Body of pancreas (tissue), 4 donors: ENCODE data around the gene EGLN3. TPM values are rescaled to one million over a fixed set of nuclear protein-coding genes. Genes with fewer than 3 reads are reported as not detected.

Experiments
- ATAC-seq: fragments of 150-250 bp; one replicate; pipeline ENCODE4 v1.9.1; 2016
- DNase-seq, 4 donors: peaks; one replicate each; pipeline ENCODE4 v3.0.0-alpha.2; 2019
- H3K27ac ChIP-seq, 4 donors: fragments of 200-600 bp; sonication (generic); 1 replicate in 3 of 4; 2 replicates in 1 of 4; pipeline versions ENCODE4 v1.5.1 to v1.6.1; 2016 to 2019; ENCODE audit warnings: mild to moderate bottlenecking in 1 of 4, mixed read lengths in 1 of 4, moderate library complexity in 1 of 4
- H3K27me3 ChIP-seq, 2 donors: fragments of 200-600 bp; sonication (generic); one replicate each; pipeline ENCODE4 v1.6.0; 2016; ENCODE audit warnings: mild to moderate bottlenecking in 1 of 2
- H3K36me3 ChIP-seq, 2 donors: fragments of 200-600 bp; sonication (generic); replicated peaks in 1 of 2; 2 replicates each; pipeline ENCODE4 v1.5.1; 2016; ENCODE audit warnings: low read depth in 2 of 2; ENCODE audit not compliant: insufficient read depth in 1 of 2
- H3K4me1 ChIP-seq: fragments of 200-600 bp; sonication (generic); one replicate; pipeline ENCODE4 v1.6.0; 2016
- H3K4me3 ChIP-seq, 2 donors: fragments of 200-600 bp; sonication (generic); 1 replicate in 1 of 2; 2 replicates in 1 of 2; pipeline ENCODE4 v1.5.1; 2016 to 2019
- H3K9me3 ChIP-seq, 3 donors: fragments of 200-600 bp; sonication (generic); 1 replicate in 2 of 3; 2 replicates in 1 of 3; pipeline ENCODE4 v1.5.1; 2016
- CTCF ChIP-seq, 7 experiments: fragments of 450-650 bp in 4 of 7; fragments of 200-600 bp in 3 of 7; sonication (generic) in 3 of 7; IDR thresholded peaks; one replicate each; pipeline ENCODE4 v1.5.1; 2016 to 2019; ENCODE audit warnings: antibody characterized with exemption in 7 of 7
- POLR2A ChIP-seq, 3 donors: fragments of 450-650 bp; IDR thresholded peaks; one replicate each; pipeline ENCODE4 v1.6.1; 2016; ENCODE audit warnings: antibody characterized with exemption in 3 of 3, mild to moderate bottlenecking in 2 of 3
- WGBS, 2 donors: methylation state at CpG; one replicate each; pipeline ENCODE4 v1.1.5; 2017; 5-methylcytosine and 5-hydroxymethylcytosine counted together
- intact Hi-C: fragments of 100-400 bp; cut with DNase I; formaldehyde crosslinking; loops from one replicate; pipeline ENCODE4 v1.15.1; 2023
- total RNA-seq, 2 donors: library from RNA; depleted of rRNA; stranded (reverse); fragments of >200 nt; gene quantifications; one replicate each; pipeline ENCODE4 v1.1.0, GENCODE V29; 2016

EGLN3 gene
- total RNA-seq, 2 donors from 2014 or later, result 2.0 to 7.0 TPM

- no peaks in the 10 kb centered on the region for H3K36me3 ChIP-seq
- H3K9me3 ChIP-seq, result no peaks in the 10 kb centered on the region
- ATAC-seq (no peak), DNase-seq (no peak)
- TF ChIP-seq CTCF (IDR thresholded peaks at IDR 0.05) (no peak), POLR2A (IDR thresholded peaks at IDR 0.05) (no peak)
- no peak overlapping the region for H3K4me3 ChIP-seq
- no peaks in the 10 kb centered on the region for H3K4me1 ChIP-seq
- intact Hi-C loops, result no loop called here
- H3K27ac ChIP-seq, result no peak overlapping the region
- no peaks in the 10 kb centered on the region for H3K27me3 ChIP-seq
- WGBS, 2 donors, result 92 to 94% methylated on average over 8 of the region's 8 CpGs
These were observed 45.6 kb upstream of the EGLN3 start for GRCh38 chr14:33996462-33996861.

- H3K4me3 ChIP-seq, result no peak overlapping the region
- ATAC-seq, result no peak
- H3K27me3 ChIP-seq, result no peaks in the 10 kb centered on the region
- H3K36me3 ChIP-seq, result no peaks in the 10 kb centered on the region
- WGBS, 2 donors, result 64 to 66% methylated on average over 1 of the region's 1 CpG
- TF ChIP-seq POLR2A (IDR thresholded peaks at IDR 0.05) (no peak), CTCF (IDR thresholded peaks at IDR 0.05) (no peak)
- no peaks in the 10 kb centered on the region for H3K9me3 ChIP-seq
- no peak overlapping the region for H3K27ac ChIP-seq
- no peaks in the 10 kb centered on the region for H3K4me1 ChIP-seq
- intact Hi-C loops, result no loop called here
- DNase-seq, result no peak
These were observed 42.4 kb upstream of the EGLN3 start for GRCh38 chr14:33993246-33993645.

- WGBS, 2 donors, result 59 to 77% methylated on average over 3 of the region's 3 CpGs
- no peak overlapping the region for H3K27ac ChIP-seq
- no peaks in the 10 kb centered on the region for H3K9me3 ChIP-seq
- no peak for TF ChIP-seq POLR2A (IDR thresholded peaks at IDR 0.05)
- TF ChIP-seq CTCF (IDR thresholded peaks at IDR 0.05), result no peak
- no peak for DNase-seq
- no peak overlapping the region for H3K4me3 ChIP-seq
- ATAC-seq, result no peak
- no peaks in the 10 kb centered on the region for H3K27me3 ChIP-seq
- no peaks in the 10 kb centered on the region for H3K36me3 ChIP-seq
- intact Hi-C loops, result no loop called here
- no peaks in the 10 kb centered on the region for H3K4me1 ChIP-seq
These were observed 41.6 kb upstream of the EGLN3 start for GRCh38 chr14:33992274-33993007.

GRCh38 chr14:33990790-33991189 is 39.9 kb upstream of the EGLN3 start:
- ATAC-seq (no peak), DNase-seq (no peak)
- Histone ChIP-seq H3K27me3 (no peaks in the 10 kb centered on the region), H3K36me3 (no peaks in the 10 kb centered on the region), H3K27ac (no peak overlapping the region), H3K4me3 (no peak overlapping the region), H3K9me3 (no peaks in the 10 kb centered on the region), H3K4me1 (no peaks in the 10 kb centered on the region)
- TF ChIP-seq POLR2A (IDR thresholded peaks at IDR 0.05) (no peak), CTCF (IDR thresholded peaks at IDR 0.05) (no peak)
- intact Hi-C loops, result no loop called here
- WGBS, 2 donors, result 90 to 97% methylated on average over 1 of the region's 1 CpG

GRCh38 chr14:33987565-33988080 is 36.7 kb upstream of the EGLN3 start:
- no peak overlapping the region for H3K4me3 ChIP-seq
- no peaks in the 10 kb centered on the region for H3K27me3 ChIP-seq
- no peak overlapping the region for H3K27ac ChIP-seq
- TF ChIP-seq POLR2A (IDR thresholded peaks at IDR 0.05) (no peak), CTCF (IDR thresholded peaks at IDR 0.05) (no peak)
- no peaks in the 10 kb centered on the region for H3K9me3 ChIP-seq
- intact Hi-C loops, result no loop called here
- H3K36me3 ChIP-seq, result no peaks in the 10 kb centered on the region
- ATAC-seq (no peak), DNase-seq (no peak)
- no peaks in the 10 kb centered on the region for H3K4me1 ChIP-seq
- WGBS, 2 donors, result 61 to 62% methylated on average over 4 of the region's 4 CpGs
